NB4 (cell line): Measurements from ENCODE around the gene TUBGCP3.
"Not testable (repeated sequence)": the region's sequence is repeated elsewhere in the genome, so short reads cannot be mapped to it uniquely, and the experiment has no call there.

Experiments
- DNase-seq: peaks from one replicate; pipeline ENCODE4 v3.0.0; 2010; ENCODE audit warnings: low read depth
- H3K4me3 ChIP-seq: one replicate; pipeline ENCODE4 v1.5.1; 2011; ENCODE audit warnings: mild to moderate bottlenecking, low read depth, low read length, moderate library complexity
- MYC ChIP-seq: IDR thresholded peaks from 2 replicates; pipeline ENCODE4 v1.6.1; 2011; ENCODE audit warnings: low read depth, low read length
- POLR2A ChIP-seq: IDR thresholded peaks from 2 replicates; pipeline ENCODE4 v1.6.1; 2011; ENCODE audit warnings: mild to moderate bottlenecking; ENCODE audit not compliant: insufficient read length; ENCODE audit errors: extremely low read depth
- TF ChIP-seq, protein P1 (sequence below): IDR thresholded peaks from one replicate; pipeline ENCODE4 v1.5.1; 2012; ENCODE audit warnings: low read depth, low read length
- TF ChIP-seq, protein P2 (sequence below): IDR thresholded peaks from 2 replicates; pipeline ENCODE4 v1.6.1; 2011; ENCODE audit warnings: low read depth, low read length

TUBGCP3 gene

DNA sequence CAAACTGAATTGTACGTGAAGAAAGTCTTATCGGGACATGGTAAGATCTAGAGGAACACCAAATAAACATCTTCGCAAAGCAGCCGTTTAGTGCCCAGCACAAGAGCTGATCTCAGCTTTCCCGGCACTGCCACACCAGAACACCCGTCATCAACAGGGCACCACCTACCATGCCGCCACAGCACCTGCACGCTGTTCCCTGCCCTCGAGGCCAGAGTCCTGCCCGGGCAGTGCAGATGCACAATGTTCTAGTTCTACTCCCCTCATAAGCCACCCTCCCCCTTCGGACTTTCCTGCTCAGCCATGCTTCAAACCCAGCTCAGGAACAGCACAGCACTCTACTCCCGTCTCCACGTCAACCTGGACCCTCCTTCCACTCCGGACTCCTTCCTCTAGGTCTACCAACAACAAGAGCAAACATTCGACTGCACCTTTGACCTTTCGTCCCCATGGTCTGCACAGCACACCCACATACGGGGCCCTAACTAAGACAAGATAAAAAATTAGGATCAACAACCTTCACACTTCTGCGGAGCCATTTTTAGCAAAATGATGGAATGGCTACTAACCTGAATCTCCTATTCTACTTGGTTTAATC, 25.1 kb downstream of the TUBGCP3 start:
- H3K4me3 ChIP-seq, result no peak overlapping the region
- DNase-seq, result no peak
- TF ChIP-seq MYC (no peak), POLR2A (no peak)

DNA sequence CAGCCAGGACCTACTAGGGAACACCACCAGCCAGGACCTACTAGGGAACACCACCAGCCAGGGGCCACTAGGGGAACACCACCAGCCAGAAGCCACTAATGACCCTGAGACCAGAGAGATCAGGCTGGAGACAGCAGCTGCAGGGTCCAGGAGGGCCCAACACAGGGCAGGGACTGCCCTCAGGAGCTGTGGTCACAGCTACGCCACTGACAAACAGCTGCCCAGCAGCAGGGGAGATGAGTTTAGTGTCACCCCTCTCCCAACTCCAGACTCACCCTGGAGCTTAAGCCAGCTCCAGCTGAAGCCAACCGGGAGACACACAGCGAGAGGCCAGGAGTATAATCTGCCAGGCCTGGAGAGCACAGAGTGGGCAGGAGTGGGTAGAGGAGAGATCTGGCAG, 25.7 kb downstream of the TUBGCP3 start:
- no peak for DNase-seq
- TF ChIP-seq, protein P1, sequence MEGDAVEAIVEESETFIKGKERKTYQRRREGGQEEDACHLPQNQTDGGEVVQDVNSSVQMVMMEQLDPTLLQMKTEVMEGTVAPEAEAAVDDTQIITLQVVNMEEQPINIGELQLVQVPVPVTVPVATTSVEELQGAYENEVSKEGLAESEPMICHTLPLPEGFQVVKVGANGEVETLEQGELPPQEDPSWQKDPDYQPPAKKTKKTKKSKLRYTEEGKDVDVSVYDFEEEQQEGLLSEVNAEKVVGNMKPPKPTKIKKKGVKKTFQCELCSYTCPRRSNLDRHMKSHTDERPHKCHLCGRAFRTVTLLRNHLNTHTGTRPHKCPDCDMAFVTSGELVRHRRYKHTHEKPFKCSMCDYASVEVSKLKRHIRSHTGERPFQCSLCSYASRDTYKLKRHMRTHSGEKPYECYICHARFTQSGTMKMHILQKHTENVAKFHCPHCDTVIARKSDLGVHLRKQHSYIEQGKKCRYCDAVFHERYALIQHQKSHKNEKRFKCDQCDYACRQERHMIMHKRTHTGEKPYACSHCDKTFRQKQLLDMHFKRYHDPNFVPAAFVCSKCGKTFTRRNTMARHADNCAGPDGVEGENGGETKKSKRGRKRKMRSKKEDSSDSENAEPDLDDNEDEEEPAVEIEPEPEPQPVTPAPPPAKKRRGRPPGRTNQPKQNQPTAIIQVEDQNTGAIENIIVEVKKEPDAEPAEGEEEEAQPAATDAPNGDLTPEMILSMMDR, result no peak
- TF ChIP-seq POLR2A, result no peak
- TF ChIP-seq MYC, result no peak
- TF ChIP-seq, protein P2, sequence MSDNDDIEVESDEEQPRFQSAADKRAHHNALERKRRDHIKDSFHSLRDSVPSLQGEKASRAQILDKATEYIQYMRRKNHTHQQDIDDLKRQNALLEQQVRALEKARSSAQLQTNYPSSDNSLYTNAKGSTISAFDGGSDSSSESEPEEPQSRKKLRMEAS, result no peak
- H3K4me3 ChIP-seq, result no peak overlapping the region

DNA sequence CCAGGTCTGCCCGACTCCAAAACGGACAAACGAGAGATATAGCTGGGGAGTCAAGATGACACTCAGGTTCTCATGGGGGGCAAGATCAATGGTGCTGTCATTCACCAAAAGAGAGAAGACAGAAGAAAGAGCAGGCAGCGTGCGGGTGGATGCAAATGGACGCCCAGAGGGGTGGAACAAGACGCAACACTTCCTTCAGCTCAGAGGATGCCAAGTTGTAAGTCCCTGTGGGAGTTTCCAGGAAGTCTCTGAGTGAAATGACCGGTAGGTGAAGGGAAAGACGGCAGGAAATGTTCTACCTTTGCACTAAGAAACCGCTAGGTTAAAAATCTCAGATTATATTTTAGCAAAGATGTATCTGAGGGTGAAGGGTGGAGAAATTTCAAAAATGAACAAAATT, 26.5 kb downstream of the TUBGCP3 start:
- DNase-seq, result no peak
- no peak for TF ChIP-seq MYC
- H3K4me3 ChIP-seq, result no peak overlapping the region

DNA sequence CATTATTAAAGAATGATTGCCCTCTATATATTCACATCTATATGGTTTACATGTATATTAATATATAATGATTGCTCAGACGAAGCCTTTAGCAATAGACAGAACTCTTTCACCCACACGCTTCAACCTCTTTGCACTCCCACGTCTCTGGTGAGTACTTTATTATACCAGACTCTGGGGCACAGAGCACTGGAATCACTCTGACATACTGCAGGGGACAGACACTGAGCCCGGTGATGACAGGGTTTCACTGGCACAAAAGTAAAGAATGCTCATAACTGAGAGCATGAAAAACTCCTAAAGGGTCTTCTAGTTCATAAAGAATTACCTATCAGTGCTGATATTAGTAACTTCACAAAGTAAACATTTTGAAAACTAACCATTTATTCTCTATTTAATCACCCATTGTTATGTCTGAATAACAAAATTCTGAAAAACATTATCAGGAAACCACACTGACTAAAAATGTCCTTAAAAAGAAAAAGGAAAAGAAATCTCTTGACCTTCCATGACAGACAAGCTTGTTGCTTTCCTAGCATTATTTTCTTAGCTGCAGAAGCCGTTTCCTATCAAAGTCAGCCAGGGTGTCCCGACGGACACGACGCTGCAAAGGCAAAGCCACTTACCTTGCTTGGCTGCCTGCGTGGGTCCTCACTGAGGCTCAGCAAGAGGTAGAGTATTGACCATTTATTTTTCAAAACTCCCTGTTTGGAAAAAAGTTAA, 29.1 kb downstream of the TUBGCP3 start:
- TF ChIP-seq POLR2A (no peak), MYC (no peak)
- TF ChIP-seq, protein P1, result no peak
- TF ChIP-seq, protein P2, result no peak
- DNase-seq, result no peak
- no peak overlapping the region for H3K4me3 ChIP-seq

DNA sequence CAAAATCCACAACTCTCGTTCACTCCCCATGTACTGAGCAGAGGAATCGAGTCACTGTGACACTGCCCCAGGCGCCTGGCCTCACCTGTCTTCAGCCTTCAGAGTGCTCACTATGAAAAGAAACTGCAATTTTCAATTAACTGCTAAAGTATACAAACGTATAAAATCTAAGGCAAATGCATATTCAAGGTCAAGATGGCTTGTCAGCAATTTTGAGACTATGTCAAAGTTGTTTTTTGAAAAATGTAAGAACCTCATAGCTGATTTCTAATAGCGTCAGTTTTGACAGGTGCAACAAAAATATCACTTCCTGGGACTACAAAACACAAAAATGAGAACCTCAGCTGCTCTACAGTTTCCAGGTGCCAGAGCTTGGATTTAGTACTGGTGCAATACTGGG, 31.4 kb downstream of the TUBGCP3 start:
- no peak overlapping the region for H3K4me3 ChIP-seq
- TF ChIP-seq MYC (no peak), POLR2A (no peak)
- TF ChIP-seq, protein P2, result no peak
- TF ChIP-seq, protein P1, result no peak
- no peak for DNase-seq

DNA sequence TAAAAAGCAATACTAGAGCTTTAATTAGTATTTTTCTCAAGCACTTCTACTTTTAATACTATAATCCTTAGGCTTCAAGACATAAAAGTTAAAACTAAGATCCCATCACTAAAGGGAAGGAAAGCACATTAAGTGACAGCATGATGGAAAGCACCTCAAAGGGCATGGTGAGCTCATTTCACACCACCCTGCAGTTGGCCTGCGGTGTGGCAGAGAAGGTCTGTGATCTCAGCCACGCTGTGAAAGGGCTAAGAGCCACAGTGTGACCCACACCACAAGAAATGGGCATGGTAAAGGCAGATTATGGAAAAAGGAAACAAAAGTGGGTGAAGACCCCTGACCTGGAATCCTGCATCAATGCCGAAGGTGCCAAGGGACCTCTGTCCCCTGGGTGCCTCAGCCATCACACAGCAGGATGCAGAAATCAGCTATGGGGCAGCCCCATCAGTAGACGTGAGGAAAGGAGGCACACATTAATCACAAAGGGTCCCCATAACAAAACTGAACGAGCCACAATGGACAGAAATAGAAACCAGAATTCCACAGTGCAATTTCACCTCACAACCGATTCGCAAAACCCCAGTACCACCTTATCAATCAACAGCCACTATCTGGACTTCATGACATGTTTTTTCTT, 33.6 kb downstream of the TUBGCP3 start:
- H3K4me3 ChIP-seq, result no peak overlapping the region
- no peak for DNase-seq

DNA sequence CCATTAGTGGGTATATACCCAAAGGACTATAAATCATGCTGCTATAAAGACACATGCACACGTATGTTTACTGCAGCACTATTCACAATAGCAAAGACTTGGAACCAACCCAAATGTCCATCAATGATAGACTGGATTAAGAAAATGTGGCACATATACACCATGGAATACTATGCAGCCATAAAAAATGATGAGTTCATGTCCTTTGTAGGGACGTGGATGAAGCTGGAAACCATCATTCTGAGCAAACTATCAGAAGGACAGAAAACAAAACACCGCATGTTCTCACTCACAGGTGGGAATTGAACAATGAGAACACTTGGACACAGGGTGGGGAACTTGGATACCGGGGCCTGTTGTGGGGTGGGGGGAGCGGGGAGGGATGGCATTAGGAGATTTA, 39.0 kb downstream of the TUBGCP3 start:
- not testable (repeated sequence) for H3K4me3 ChIP-seq, DNase-seq

More for the DNA sequence above, 33.6 kb downstream of the TUBGCP3 start:
- TF ChIP-seq, protein P2, result no peak
- no peak for TF ChIP-seq MYC
- TF ChIP-seq, protein P1, result no peak
- no peak for TF ChIP-seq POLR2A
